Type B pancreatic cell (in vitro differentiated cells): ENCODE results near the gene FLAD1. TPM values are rescaled to one million over a fixed set of nuclear protein-coding genes. Genes with fewer than 3 reads are reported as not detected.

Experiments
- DNase-seq: peaks from one replicate; pipeline ENCODE4 v3.0.0; 2021; ENCODE audit warnings: mixed read lengths; ENCODE audit not compliant: unreplicated experiment; ENCODE audit errors: extremely low spot score
- H3K27ac Mint-ChIP-seq: 2 replicates; pipeline ENCODE4 v1.8.0; 2021; ENCODE audit warnings: mild to moderate bottlenecking, mixed read lengths
- H3K27me3 Mint-ChIP-seq: 2 replicates; pipeline ENCODE4 v1.8.0; 2021; ENCODE audit warnings: mixed read lengths
- H3K36me3 Mint-ChIP-seq: 2 replicates; pipeline ENCODE4 v1.8.0; 2021; ENCODE audit warnings: mixed read lengths
- H3K4me1 Mint-ChIP-seq: one replicate; pipeline ENCODE4 v1.8.0; 2021; ENCODE audit warnings: mixed read lengths; ENCODE audit not compliant: unreplicated experiment
- H3K4me3 Mint-ChIP-seq: 2 replicates; pipeline ENCODE4 v1.8.0; 2021; ENCODE audit warnings: mild to moderate bottlenecking, mixed read lengths
- H3K9me3 Mint-ChIP-seq: 2 replicates; pipeline ENCODE4 v1.8.0; 2021; ENCODE audit warnings: mixed read lengths
- CTCF ChIP-seq: fragments of 200-600 bp; sonication (generic); conservative IDR thresholded peaks from 2 replicates; pipeline ENCODE4 v1.5.0; 2021; ENCODE audit warnings: antibody characterized with exemption, mild to moderate bottlenecking
- long read RNA-seq: library from polyadenylated mRNA; unstranded; transcript quantifications from one replicate; pipeline ENCODE4 v2.0.0, GENCODE V29; 2020
- total RNA-seq: library from RNA; stranded (reverse); gene quantifications from 2 replicates; pipeline ENCODE4 v1.2.1, GENCODE V29; 2021; ENCODE audit warnings: low replicate concordance

Gene FLAD1
- total RNA-seq = 51.4 and 59.0 TPM in 2 replicates
- long read RNA-seq, transcript FLAD1-203 (8 exons, 1,730 nt) = major isoform, 26 of 84 reads
- long read RNA-seq, partial matches to known transcripts = 29 of 84 reads
- long read RNA-seq, other reads (novel, unspliced or antisense) = 24 of 84 reads

DNA sequence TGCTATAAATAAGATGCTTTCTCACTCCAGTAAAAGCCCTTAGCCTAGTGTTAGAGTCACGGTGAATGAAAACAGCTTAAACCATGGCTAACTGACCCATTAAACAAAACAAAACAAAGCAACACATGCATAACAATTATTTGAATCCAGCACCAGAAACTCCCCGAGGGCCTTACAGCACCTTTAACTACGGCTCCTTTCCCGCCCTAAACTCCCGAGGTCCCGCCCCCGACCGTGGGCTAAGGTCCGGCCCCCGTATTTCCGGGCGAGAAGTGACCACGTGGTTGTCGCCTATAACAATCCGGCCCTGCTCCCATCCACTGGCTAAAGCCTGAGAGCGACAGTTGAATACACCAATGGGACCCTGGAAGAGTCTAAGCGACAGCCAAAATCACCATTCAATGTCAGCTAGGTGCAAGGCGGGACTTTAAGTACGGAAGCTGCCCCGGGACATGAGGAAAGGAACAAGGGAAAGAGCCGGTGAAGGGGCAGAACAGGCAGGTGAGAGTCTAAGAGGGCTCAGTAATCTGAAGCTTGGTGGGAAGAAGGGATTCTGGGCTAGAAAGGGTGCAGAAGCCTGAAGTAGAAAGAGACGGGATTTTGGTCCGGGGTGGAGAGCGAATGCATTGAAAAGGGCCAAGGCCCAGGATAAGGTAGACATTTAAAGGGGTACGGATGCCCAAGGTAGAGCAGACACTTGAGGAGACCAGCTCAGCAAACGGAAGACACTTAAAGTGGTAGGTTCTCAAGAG lies at the start of gene FLAD1:
Gene FLAD1, plus strand, starts transcription at position 448 of the 752 bp plus-strand sequence. CDS start 351 bp downstream, outside the sequence.
- no peaks in the 10 kb centered on the region for H3K9me3 Mint-ChIP-seq
- H3K4me3 Mint-ChIP-seq = no peak within 1 kb of the TSS
- no peaks in the 10 kb centered on the region for H3K4me1 Mint-ChIP-seq
- peak; percentile 94 for DNase-seq
- peaks cover 4% of the 10 kb centered on the region for H3K36me3 Mint-ChIP-seq
- TF ChIP-seq CTCF = no peak
- H3K27me3 Mint-ChIP-seq = no peaks in the 10 kb centered on the region
- no peak within 1 kb of the TSS for H3K27ac Mint-ChIP-seq

DNA sequence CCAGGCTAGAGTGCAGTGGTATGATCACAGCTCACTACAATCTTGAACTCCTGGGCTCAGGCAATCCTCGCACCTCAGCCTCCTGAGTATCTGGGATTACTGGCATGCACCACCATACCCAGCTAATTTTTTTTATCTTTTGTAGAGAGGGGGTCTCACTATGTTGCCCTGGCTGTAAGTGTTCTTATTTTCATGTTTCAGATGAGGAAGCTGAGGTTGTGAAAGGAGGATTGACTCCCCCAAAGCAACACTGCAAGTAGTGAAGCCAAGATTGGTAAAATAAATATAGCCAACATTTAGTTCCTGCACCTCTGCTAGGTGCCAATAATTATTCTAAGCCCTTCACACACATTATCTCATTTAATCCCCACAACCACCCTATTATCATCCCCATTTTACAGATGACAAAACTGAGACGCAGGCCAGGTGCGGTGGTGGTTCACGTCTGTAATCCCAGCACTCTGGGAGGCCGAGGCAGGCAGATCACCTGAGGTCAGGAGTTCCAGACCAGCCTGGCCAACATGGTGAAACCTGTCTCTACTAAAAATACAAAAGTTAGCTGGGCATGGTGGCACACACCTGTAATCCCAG lies 48.7 kb upstream of the FLAD1 start:
- Mint-ChIP-seq H3K27ac (no peak overlapping the region), H3K4me1 (peaks cover 24% of the 10 kb centered on the region), H3K4me3 (peak overlapping the region; percentile 14), H3K36me3 (no peaks in the 10 kb centered on the region), H3K27me3 (no peaks in the 10 kb centered on the region), H3K9me3 (no peaks in the 10 kb centered on the region)
- TF ChIP-seq CTCF = no peak
- no peak for DNase-seq

GRCh38 chr1:154935749-154936554 lies 47.2 kb upstream of the FLAD1 start:
- Mint-ChIP-seq H3K27me3 (no peaks in the 10 kb centered on the region), H3K27ac (peak overlapping the region; percentile 100), H3K4me1 (peaks cover 33% of the 10 kb centered on the region), H3K4me3 (peak overlapping the region; percentile 98), H3K9me3 (no peaks in the 10 kb centered on the region), H3K36me3 (no peaks in the 10 kb centered on the region)
- DNase-seq = no peak
- TF ChIP-seq CTCF = no peak

- Mint-ChIP-seq H3K27ac (peak within 1 kb of the TSS; percentile 100), H3K4me3 (peak within 1 kb of the TSS; percentile 98), H3K9me3 (no peaks in the 10 kb centered on the region), H3K36me3 (no peaks in the 10 kb centered on the region), H3K27me3 (no peaks in the 10 kb centered on the region), H3K4me1 (peaks cover 37% of the 10 kb centered on the region)
- DNase-seq = peak; percentile 90
- peak; percentile 39 for TF ChIP-seq CTCF
Observed at GRCh38 chr1:154936555-154937084, 46.5 kb upstream of the FLAD1 start, which contains the start of gene PMVK. Gene PMVK (minus strand): TSS chr1:154936719. CDS start chr1:154936685, 34 bp downstream.
